H9 (cell line): ENCODE results near the gene CDH4. TPM values are rescaled to one million over a fixed set of nuclear protein-coding genes. Genes with fewer than 3 reads are reported as not detected.

Source experiments
- DNase-seq: peaks from one replicate; pipeline ENCODE4 v3.0.0-alpha.2; 2017
- H2AFZ ChIP-seq: one replicate; pipeline ENCODE4 v1.6.1; 2013; ENCODE audit warnings: mild to moderate bottlenecking, low read length, control low read depth, moderate library complexity
- H2AK5ac ChIP-seq: 2 replicates; pipeline ENCODE4 v1.6.1; 2013; ENCODE audit warnings: low read length, control low read depth, mixed read lengths; ENCODE audit not compliant: insufficient read length
- H2BK120ac ChIP-seq: one replicate; pipeline ENCODE4 v1.6.1; 2013; ENCODE audit warnings: low read depth, mild to moderate bottlenecking, low read length, control low read depth, inconsistent platforms; ENCODE audit not compliant: poor library complexity, severe bottlenecking
- H2BK12ac ChIP-seq: 2 replicates; pipeline ENCODE4 v1.6.1; 2013; ENCODE audit warnings: low read length, control low read depth, mixed read lengths, low read depth; ENCODE audit not compliant: insufficient read length
- H2BK15ac ChIP-seq: 2 replicates; pipeline ENCODE4 v1.6.1; 2013; ENCODE audit warnings: low read depth, low read length, control low read depth
- H2BK20ac ChIP-seq: one replicate; pipeline ENCODE4 v1.6.1; 2013; ENCODE audit warnings: low read depth, mild to moderate bottlenecking, low read length, control low read depth, inconsistent platforms; ENCODE audit not compliant: poor library complexity, severe bottlenecking
- H2BK5ac ChIP-seq: 2 replicates; pipeline ENCODE4 v1.6.1; 2013; ENCODE audit warnings: low read length, control low read depth, mixed read lengths; ENCODE audit not compliant: insufficient read length
- H3K14ac ChIP-seq: 2 replicates; pipeline ENCODE4 v1.6.1; 2013; ENCODE audit warnings: low read length, control low read depth; ENCODE audit not compliant: insufficient read depth
- H3K18ac ChIP-seq: 2 replicates; pipeline ENCODE4 v1.6.1; 2013; ENCODE audit warnings: low read depth, mild to moderate bottlenecking, mixed read lengths, low read length, control low read depth; ENCODE audit not compliant: insufficient read length
- H3K23ac ChIP-seq: 2 replicates; pipeline ENCODE4 v1.6.1; 2013; ENCODE audit warnings: low read length, control low read depth, mixed read lengths, low read depth; ENCODE audit not compliant: insufficient read length
- H3K23me2 ChIP-seq: 2 replicates; pipeline ENCODE4 v1.6.1; 2013; ENCODE audit warnings: low read depth, mild to moderate bottlenecking, mixed read lengths, low read length, control low read depth; ENCODE audit not compliant: insufficient read length, poor library complexity, severe bottlenecking
- H3K27ac ChIP-seq: 2 replicates; pipeline ENCODE4 v1.5.1; 2013; ENCODE audit warnings: low read length, control low read depth, mixed read lengths, low read depth; ENCODE audit not compliant: insufficient read length
- H3K27me3 ChIP-seq: 2 replicates; pipeline ENCODE4 v1.6.1; 2013; ENCODE audit warnings: low read length, control low read depth, inconsistent platforms; ENCODE audit not compliant: insufficient read depth
- H3K4ac ChIP-seq: 2 replicates; pipeline ENCODE4 v1.6.1; 2013; ENCODE audit warnings: low read depth, mild to moderate bottlenecking, control low read depth, inconsistent platforms, low read length, moderate library complexity
- H3K4me1 ChIP-seq: 2 replicates; pipeline ENCODE4 v1.6.1; 2013; ENCODE audit warnings: low read length, control low read depth, inconsistent platforms; ENCODE audit not compliant: insufficient read depth
- H3K4me2 ChIP-seq: 2 replicates; pipeline ENCODE4 v1.6.1; 2013; ENCODE audit warnings: low read length, control low read depth, mixed read lengths; ENCODE audit not compliant: insufficient read length, insufficient read depth
- H3K56ac ChIP-seq: 2 replicates; pipeline ENCODE4 v1.6.1; 2013; ENCODE audit warnings: low read depth, mild to moderate bottlenecking, mixed read lengths, low read length, control low read depth; ENCODE audit not compliant: insufficient read length
- H3K79me1 ChIP-seq: 2 replicates; pipeline ENCODE4 v1.6.1; 2013; ENCODE audit warnings: low read depth, mild to moderate bottlenecking, moderate library complexity, low read length, control low read depth, inconsistent platforms; ENCODE audit not compliant: insufficient read depth, poor library complexity, severe bottlenecking
- H3K79me2 ChIP-seq: 2 replicates; pipeline ENCODE4 v1.6.1; 2013; ENCODE audit warnings: low read length, control low read depth, inconsistent platforms; ENCODE audit not compliant: insufficient read depth
- H3K9ac ChIP-seq: 2 replicates; pipeline ENCODE4 v1.6.1; 2013; ENCODE audit warnings: low read length, control low read depth, mixed read lengths; ENCODE audit not compliant: insufficient read length; ENCODE audit errors: extremely low read depth
- H3K9me3 ChIP-seq: one replicate; pipeline ENCODE4 v1.6.1; 2013; ENCODE audit warnings: low read depth, low read length, inconsistent platforms; ENCODE audit not compliant: control insufficient read depth
- H3T11ph ChIP-seq: one replicate; pipeline ENCODE4 v1.6.1; 2013; ENCODE audit warnings: mild to moderate bottlenecking, low read length, control low read depth, inconsistent platforms
- H4K20me1 ChIP-seq: one replicate; pipeline ENCODE4 v1.6.1; 2013; ENCODE audit not compliant: control insufficient read depth, insufficient read length, insufficient read depth
- H4K5ac ChIP-seq: 2 replicates; pipeline ENCODE4 v1.6.1; 2013; ENCODE audit warnings: low read depth, mild to moderate bottlenecking, mixed read lengths, low read length, control low read depth; ENCODE audit not compliant: insufficient read length
- H4K8ac ChIP-seq: replicated peaks from 2 replicates; pipeline ENCODE4 v1.6.1; 2013; ENCODE audit warnings: low read length, control low read depth, mixed read lengths, low read depth; ENCODE audit not compliant: insufficient read length
- H4K91ac ChIP-seq: 2 replicates; pipeline ENCODE4 v1.6.1; 2013; ENCODE audit warnings: low read depth, mild to moderate bottlenecking, moderate library complexity, mixed read lengths, low read length, control low read depth; ENCODE audit not compliant: insufficient read length
- H3K27ac Mint-ChIP-seq, 3 experiments: 2 replicates in 2 of 3; 3 replicates in 1 of 3; pipeline ENCODE4 v1.8.0; 2020 to 2021; ENCODE audit warnings: mixed read lengths in 3 of 3, mild to moderate bottlenecking in 1 of 3, moderate library complexity in 1 of 3
- H3K27me3 Mint-ChIP-seq: 2 replicates; pipeline ENCODE4 v1.8.0; 2021; ENCODE audit warnings: low read depth, mild to moderate bottlenecking, moderate library complexity, mixed read lengths
- H3K36me3 Mint-ChIP-seq, 3 experiments: 2 replicates in 2 of 3; 3 replicates in 1 of 3; pipeline ENCODE4 v1.8.0; 2020 to 2021; ENCODE audit warnings: low read depth in 3 of 3, mixed read lengths in 3 of 3; ENCODE audit not compliant: insufficient read depth in 1 of 3
- H3K4me1 Mint-ChIP-seq, 2 experiments: 2 replicates each; pipeline ENCODE4 v1.8.0; 2020; ENCODE audit warnings: mixed read lengths in 2 of 2
- H3K4me3 Mint-ChIP-seq, 2 experiments: 2 replicates in 1 of 2; 3 replicates in 1 of 2; pipeline ENCODE4 v1.8.0; 2020 to 2021; ENCODE audit warnings: mild to moderate bottlenecking in 2 of 2, mixed read lengths in 2 of 2, moderate library complexity in 1 of 2
- H3K9me3 Mint-ChIP-seq, 2 experiments: 2 replicates in 1 of 2; 3 replicates in 1 of 2; pipeline ENCODE4 v1.8.0; 2020; ENCODE audit warnings: mild to moderate bottlenecking in 2 of 2, mixed read lengths in 2 of 2, moderate library complexity in 1 of 2
- WGBS: extraction: QIAGEN DNeasy Blood & Tissue Kit; methylation state at CpG from one replicate; pipeline ENCODE4 v1.1.7; 2013; ENCODE audit warnings: missing lambda C conversion rate, low lambda C conversion rate, mixed read lengths; ENCODE audit not compliant: insufficient read length; ENCODE audit errors: extremely low coverage; 5-methylcytosine and 5-hydroxymethylcytosine counted together
- total RNA-seq: library from RNA; stranded (reverse); gene quantifications from 2 replicates; pipeline ENCODE4 v1.2.1, GENCODE V29; 2021
- TF ChIP-seq, protein P1 (sequence below): fragments of 200-600 bp; sonication (generic); conservative IDR thresholded peaks from 3 replicates; pipeline ENCODE4 v1.8.0; 2021; ENCODE audit warnings: antibody characterized with exemption, mild to moderate bottlenecking

The CDH4 gene
- total RNA-seq, 1 experiment from 2014 or later, result 3.0 TPM

DNA sequence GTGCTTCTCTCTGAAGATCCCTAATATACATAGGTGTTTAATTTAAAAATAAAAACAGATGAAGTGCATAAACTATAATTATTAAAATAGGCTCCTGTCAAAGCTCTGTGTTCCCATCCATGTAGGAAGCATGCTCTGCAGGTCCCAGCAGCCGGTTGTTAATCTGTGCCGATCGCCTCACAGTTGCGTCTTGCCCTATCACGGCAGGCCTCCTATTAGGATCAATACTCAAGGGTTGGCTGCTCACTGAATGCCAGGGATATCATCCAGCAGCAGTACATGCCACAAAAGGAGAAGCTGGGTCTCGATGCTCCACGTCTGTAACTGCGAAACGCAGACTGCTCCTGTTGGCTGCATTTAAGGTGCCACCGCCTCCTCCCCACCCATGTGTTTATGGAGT, 369.8 kb downstream of the CDH4 start:
- Histone ChIP-seq H3K4me2 (no peak overlapping the region), H3K23ac (no peak overlapping the region), H3K4me1 (no peaks in the 10 kb centered on the region), H2BK5ac (no peak overlapping the region), H3K4ac (no peak overlapping the region), H2BK15ac (no peak overlapping the region), H3K9me3 (no peaks in the 10 kb centered on the region), H4K20me1 (no peaks in the 10 kb centered on the region), H2AK5ac (no peak overlapping the region), H3K14ac (no peak overlapping the region; the same call in 1 of the 2 replicates), H3K56ac (no peak overlapping the region), H4K5ac (no peak overlapping the region), H2BK12ac (no peak overlapping the region), H3K9ac (no peak overlapping the region), H2BK120ac (no peak overlapping the region), H3K79me1 (no peaks in the 10 kb centered on the region), H4K8ac (no peak overlapping the region), H2AFZ (no peak overlapping the region), H3K27me3 (no peaks in the 10 kb centered on the region; the same call in 1 of the 2 replicates), H2BK20ac (no peak overlapping the region), H3K23me2 (no peaks in the 10 kb centered on the region), H3T11ph (no peak overlapping the region), H3K27ac (no peak overlapping the region), H3K79me2 (no peaks in the 10 kb centered on the region), H3K18ac (no peak overlapping the region), H4K91ac (no peak overlapping the region)
- Mint-ChIP-seq H3K27me3 (peaks cover 82% of the 10 kb centered on the region), H3K9me3 (peaks cover 7 to 8% of the 10 kb centered on the region in 2 experiments; a peak in 4 of 5 replicates), H3K4me3 (no peak overlapping the region), H3K27ac (no peak overlapping the region), H3K4me1 (0 out of 4 replicates have a peak, but pooled peaks cover 0 to 2% of the 10 kb centered on the region in 2 experiments), H3K36me3 (peaks cover 0 to 7% (median 0%) of the 10 kb centered on the region in 3 experiments; a peak in 2 of 7 replicates)
- no peak for DNase-seq
- TF ChIP-seq, protein P1, sequence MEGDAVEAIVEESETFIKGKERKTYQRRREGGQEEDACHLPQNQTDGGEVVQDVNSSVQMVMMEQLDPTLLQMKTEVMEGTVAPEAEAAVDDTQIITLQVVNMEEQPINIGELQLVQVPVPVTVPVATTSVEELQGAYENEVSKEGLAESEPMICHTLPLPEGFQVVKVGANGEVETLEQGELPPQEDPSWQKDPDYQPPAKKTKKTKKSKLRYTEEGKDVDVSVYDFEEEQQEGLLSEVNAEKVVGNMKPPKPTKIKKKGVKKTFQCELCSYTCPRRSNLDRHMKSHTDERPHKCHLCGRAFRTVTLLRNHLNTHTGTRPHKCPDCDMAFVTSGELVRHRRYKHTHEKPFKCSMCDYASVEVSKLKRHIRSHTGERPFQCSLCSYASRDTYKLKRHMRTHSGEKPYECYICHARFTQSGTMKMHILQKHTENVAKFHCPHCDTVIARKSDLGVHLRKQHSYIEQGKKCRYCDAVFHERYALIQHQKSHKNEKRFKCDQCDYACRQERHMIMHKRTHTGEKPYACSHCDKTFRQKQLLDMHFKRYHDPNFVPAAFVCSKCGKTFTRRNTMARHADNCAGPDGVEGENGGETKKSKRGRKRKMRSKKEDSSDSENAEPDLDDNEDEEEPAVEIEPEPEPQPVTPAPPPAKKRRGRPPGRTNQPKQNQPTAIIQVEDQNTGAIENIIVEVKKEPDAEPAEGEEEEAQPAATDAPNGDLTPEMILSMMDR, result no peak
- WGBS, result no CpG with 5 or more reads among the region's 10 CpGs
